Mucosa of gallbladder (tissue), 1 donor: ENCODE results near the gene KCNMB4. TPM values are rescaled to one million over a fixed set of nuclear protein-coding genes. Genes with fewer than 3 reads are reported as not detected.
"Not testable (repeated sequence)": the region's sequence is repeated elsewhere in the genome, so short reads cannot be mapped to it uniquely, and the experiment has no call there.

Source experiments
- DNase-seq: peaks from one replicate; pipeline ENCODE4 v3.0.0-alpha.2; 2020; ENCODE audit warnings: low spot score
- total RNA-seq: library from RNA; stranded (reverse); gene quantifications from one replicate; pipeline ENCODE4 v1.2.1, GENCODE V29; 2021
- donor health status: DM: no; HTN: no; CAD: no.

The KCNMB4 gene
- total RNA-seq, 1 donor from 2014 or later = 3.1 TPM

DNA sequence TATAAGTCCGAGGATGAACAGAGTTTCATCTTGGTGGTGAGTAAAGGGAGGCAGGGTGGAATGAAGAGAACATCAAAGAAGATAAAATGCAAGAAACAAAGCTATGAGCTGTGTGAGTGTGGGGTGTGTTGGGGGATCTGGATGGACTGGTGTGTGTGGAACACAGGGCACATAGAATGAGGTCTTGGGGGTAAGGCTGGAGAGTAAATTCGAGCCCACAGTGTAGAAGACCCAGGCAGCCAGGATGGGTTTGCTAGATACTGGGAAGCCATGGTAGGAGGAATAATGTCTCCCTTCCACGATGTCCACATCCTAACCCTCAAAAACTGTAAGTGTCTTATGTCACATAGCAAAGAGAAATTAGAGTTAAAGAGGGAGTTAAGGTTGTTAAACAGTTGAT, 6.8 kb downstream of the KCNMB4 start:
- no peak for DNase-seq

DNA sequence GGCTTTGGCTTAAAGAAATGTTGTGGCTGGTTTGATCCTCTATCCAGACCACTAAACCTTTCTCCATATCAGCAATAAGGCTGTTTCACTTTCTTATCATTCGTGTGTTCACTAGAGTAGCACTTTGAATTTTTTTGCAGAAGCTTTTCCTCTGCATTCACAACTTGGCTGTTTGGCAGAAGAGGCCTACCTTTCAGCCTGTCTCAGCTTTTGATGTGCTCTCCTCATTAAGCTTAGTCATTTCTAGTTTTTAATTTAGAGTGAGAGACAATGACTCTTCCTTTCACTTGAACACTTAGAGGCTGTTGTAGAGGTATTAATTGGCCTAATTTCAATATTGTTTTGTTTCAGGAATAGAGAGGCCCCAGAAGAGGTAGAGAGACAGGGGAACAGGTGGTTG, 13.8 kb downstream of the KCNMB4 start:
- no peak for DNase-seq

DNA sequence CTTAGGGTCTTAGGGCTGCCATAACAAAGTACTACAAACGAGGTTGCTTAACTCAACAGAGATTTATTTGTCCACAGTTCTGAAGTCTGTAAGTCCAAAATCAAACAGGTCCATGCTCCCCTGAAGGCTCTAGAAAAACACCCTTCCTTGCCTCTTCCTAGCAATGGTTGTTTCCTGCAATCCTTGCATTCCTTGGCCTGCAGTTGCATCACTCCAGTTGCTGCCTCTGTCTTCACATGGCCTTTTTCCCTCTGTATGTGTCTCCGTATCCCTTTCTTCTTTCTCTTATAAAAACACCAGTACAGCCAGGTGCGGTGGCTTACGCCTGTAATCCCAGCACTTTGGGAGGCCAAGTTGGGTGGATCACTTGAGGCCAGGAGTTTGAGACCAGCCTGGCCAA, 17.4 kb downstream of the KCNMB4 start:
- DNase-seq = no peak

DNA sequence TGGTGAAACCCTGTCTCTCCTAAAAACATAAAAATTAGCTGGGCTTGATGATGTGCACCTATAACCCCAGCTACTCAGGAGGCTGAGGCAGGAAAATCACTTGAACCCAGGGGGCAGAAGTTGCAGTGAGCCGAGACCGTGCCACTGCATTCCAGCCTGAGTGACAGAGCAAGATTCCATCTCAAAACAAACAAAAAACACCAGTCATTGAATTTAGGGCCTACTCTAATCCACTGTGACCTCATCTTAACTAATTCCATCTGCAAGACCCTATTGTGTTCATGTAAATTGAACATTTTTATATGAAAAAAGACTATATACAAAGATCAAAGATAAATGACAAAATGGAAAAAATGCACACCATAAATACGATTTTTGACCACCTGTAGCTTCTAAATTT, 17.8 kb downstream of the KCNMB4 start:
- no peak for DNase-seq

DNA sequence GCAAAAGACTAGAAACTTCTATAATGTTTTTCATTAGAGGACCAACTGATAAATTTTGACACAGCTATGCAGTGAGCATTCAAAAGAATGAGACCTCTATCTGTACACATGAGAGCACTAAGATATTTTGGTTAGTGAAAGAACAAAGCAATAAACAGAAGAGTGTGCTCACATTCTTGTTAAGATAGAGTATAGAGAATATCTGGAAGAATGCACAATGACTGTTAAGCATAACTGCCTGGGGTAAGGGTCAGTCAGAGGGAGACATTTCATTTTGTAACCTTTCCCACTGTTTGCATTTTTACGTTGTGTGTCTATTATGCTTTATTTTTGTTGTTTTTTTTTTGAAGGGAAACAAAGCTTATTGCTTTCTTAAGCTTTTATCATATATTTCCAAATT, 20.7 kb downstream of the KCNMB4 start:
- DNase-seq = no peak

DNA sequence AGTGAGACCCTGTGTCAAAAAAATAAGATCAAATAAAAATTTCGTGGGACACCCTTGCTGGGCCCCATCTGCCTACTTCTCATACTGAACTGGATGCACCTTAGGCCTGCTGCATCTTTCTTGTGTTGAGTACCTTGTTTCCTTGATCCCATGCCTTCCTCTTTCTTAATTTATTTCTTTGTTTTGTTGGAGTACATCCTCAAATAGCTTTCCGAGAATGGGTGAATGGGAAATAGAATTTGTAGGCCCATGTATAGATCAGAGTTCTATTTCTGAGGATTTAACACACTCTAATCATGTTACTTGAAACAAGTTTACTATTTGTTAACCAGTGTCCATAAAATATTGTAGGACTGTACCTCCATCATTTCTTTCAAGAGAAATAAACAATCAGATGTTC, 23.6 kb downstream of the KCNMB4 start:
- DNase-seq = no peak

DNA sequence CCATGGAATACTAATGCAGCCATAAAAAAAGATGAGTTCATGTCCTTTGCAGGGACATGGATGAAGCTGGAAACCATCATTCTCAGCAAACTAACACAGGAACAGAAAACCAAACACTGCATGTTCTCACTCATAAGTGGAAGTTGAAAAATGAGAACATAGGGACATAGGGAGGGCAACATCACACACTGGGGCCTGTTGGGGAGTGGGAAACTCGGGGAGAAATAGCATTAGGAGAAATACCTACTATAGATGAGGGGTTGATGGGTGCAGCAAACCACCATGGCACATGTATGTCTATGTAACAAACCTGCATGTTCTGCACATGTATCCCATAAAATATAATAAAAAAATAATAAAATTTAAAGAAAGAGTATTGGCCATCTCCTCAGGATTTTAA, 26.5 kb downstream of the KCNMB4 start:
- DNase-seq = not testable (repeated sequence)

DNA sequence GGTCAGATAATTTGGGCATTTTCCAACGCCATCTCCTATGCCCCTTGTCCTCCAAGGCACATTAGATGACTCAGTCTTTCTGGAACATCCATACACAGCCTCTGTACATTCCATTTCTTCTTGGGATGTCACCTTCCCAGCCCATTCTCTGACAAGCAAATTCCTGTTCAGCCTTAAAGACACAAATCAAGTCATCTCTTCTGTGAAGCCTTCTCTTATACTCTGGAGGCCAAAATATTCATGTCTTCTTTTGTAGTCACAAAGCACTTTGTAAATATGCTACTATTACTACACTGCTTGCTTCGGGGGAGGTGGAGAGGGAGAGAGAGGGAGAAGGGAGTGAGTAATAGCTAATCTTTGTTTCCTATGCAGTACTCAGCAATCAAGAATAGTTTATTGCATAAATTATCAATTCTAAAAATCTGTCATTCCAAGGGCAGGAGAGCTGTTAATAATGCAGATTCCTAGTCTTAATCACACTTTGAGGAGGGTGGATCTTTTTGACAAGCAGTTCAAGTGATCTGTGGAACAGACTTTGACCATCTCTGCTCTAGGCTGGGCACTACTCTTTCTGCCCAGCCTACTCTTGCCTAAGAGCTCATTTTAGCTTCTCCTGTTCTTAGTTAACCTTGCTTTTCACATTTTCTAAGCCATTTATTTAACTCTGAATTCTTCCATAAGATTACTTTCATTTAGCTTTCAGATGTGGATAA, 27.9 kb downstream of the KCNMB4 start:
- DNase-seq = no peak

DNA sequence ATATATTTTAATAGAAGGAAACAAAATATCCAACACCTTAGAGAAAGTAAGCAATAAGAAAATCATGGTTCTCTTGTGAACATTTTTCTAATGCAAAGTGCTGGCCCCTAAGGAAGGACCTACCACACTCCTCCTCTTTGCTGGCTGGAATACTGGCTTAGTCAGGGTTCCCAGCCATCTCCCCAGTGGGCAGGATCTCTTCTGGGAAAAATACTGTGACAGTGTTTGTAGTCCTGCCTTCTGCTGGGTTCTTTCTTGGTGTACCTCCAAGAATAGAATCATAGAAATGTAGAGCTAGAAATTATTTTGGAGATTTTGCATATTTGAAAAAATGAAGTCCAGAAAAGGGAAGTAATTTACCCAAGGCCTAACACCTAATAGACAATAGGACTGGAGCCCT, 31.9 kb downstream of the KCNMB4 start:
- no peak for DNase-seq

DNA sequence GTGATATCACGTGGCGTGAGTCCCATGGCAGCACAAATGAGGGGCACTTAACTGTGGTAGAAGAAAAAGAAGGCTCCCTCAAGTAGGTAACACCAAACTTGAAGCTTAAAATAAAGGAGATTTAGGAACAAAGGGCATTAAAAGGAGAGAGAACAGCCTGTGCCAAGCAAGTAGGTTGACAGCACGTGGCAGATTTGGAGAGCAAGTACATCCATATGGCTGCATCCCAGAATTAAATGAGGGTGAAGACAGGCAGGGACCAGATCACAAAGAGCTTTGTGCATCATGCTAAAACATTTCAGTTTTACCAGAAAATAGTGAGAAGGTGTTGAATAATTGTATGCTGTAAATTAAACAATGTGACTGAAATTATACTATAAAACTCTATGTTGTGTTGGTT, 32.8 kb downstream of the KCNMB4 start:
- no peak for DNase-seq

DNA sequence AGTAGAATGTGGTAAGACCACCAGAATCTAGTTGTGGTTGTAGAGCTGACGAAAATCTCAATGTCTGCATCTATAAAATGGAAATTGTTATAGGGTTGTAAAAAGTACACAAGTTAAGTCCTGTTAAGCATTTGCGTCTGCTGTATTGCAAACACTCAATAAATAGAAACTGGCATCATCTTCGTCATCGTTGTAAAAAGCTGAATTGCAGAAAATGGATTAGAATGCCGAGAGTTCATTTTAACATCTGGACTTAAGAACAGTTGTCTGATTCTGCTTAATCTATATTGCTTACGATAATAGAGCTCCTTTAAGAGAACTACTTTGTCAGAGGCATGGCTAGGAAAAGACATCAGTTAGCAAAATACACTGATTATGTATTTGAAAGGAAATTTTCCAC, 33.2 kb downstream of the KCNMB4 start:
- DNase-seq = no peak

DNA sequence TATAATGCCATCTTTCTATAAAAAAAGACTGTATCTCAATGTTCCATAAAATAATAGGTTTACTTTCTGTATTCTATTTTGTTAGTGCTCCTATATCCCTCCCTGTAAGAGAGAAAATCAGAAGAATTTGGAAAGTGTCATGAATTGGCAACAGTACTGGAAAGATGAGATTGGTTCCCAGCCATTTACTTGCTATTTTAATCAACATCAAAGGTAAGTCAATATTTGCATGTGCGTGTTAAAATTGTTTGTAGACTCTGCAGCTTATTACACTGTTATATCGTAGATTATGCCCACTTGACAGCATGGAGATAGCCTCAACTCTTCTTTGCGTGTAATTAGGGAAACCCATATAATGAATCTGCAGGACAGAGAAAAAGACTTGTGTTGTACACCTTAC, 34.0 kb downstream of the KCNMB4 start:
- DNase-seq = no peak

DNA sequence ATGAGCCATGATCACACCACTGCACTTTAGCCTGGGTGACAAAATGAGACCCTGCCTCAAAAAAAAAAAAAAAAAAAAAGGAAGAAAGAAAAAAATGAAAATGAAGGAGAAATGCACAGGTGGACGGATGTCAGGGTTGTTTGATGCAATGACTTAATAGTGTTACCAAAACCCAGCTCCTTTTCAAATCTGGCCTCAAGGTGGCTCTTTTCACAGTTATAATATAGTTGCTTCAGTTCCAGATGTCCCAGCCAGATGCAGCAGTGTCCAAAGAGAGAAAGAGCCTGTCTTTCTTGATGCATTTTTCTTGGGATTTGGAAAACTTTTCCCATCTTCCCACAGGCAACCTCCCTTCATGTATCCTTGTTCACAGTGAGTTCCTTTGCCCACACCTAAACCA, 36.5 kb downstream of the KCNMB4 start:
- no peak for DNase-seq

DNA sequence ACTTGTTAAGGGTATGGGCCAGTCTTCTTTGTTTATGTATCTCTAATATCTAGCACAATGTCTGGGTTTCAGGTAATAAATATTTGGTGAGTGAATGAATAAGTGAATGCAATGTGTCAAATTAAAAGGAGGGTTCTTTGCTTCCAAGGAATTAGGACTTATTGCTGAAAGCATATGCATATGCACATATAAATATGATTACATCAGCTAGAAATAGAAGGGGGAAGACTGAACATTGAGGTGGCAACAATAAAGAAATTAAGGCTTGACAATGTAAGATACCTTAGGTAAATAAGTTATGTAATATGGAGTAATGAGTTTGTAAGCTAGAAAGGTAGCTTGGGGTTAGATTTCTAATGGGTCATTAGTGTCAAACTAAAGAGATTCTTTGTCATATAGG, 37.7 kb downstream of the KCNMB4 start:
- DNase-seq = no peak

DNA sequence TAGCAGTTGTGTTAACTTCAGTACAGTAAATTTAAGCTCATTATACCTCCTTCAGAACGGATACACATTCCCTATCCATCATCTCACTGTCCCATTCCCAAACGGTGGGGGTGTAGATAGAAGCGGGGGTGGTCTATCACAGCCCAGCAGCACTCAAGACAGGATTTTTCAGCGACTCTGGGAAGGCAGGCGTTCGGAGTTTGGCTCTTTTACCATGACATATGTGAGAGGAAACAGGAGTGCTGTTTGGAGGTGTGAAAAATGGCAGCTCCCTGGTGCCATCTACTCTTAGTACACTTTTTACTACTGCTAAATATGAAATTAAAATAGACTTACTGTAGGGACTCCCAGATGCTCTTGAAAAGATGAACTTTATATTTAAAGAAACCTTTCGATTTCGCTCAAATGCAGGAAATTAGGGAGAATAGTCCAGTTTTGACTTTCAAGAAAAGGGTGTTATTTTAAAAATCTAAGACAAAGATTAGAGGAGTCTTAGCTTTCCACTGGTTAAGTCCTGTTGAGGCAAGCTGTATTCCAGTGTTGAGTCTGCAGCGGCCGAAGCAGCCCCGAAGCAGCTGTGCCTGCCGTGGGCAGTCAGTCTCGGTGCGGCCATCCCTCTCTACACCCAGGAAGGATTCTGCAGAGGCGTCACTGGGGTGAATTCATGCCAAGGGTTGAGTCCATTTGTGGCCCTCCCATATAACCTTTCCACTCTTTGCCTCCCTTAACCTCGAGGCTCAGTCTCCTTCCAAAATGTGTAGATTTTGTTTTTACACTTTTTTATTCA, 42.1 kb downstream of the KCNMB4 start:
- DNase-seq = no peak

DNA sequence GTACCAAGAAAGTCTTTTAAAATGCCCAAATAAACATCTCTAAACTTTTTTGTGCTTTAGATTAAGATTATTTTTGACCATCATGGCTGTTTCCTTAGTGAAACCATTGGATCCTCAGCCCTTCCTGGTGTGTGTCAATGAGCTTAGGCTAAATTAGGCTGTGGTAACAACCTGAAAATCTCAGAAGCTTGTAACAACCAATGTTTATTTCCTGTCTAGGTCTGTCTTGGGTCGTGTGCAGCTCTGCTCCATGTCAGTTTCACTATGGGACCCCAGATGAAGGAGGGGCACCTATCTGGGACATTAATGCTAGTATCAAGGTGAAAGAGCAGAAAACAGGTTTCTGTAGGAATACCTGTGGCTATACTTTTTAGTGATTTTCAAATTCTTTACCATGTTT, 49.9 kb downstream of the KCNMB4 start:
- DNase-seq = no peak

DNA sequence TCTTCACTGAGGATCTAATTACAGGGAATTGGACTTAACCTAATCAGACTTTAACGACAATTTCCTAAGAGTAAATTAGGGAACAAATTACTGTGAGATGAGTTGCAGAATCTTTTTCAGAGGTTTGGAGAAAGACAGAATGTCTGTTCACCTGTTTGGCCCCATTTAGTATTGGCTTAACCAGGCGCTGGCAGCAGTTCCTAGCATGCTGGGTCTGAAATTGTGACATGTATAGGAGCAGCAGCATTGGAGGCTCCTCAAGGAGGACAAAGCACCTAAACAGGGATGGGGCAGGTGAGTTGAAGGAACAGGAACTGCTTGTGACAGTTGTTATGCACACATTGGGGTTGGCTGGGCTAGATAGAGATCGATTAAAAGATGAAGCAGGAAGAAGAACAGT, 51.0 kb downstream of the KCNMB4 start:
- no peak for DNase-seq

DNA sequence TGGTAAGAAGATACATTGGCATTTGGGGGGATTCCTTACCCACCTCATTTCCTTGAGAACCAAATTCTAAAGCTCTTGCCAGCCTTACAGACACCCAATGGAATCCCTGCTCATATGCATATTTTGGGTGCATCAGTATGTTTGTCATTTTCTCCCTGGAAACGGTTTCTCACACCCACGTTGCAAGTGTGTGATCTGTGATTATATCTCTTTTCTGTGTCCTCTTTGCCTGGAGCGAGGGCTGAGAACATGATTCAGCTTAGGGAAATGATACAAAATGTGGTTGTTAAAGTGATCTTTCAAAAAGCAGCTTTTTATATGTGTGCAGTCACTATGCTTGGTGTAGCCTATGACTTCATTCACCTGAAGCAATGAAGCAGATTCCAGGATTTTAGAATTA, 52.0 kb downstream of the KCNMB4 start:
- no peak for DNase-seq

DNA sequence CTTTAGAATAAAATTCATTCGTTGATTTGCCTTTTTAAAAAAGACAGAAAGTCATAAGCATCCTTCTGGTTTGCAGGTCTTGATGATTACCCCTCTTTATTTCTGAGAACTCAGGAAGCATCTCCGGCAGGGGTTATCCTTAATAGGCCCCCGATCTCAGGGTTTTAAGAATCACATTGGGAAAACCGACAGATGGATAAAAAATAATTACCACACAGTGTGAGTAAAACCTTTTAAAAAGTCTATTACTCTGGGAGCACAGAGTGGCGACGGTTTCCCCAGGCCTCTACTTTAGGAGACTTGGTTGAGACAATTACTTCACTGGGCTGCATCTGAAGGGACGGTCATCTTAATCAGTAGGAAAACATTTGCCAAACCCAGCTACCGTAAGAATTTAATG, 56.5 kb downstream of the KCNMB4 start:
- DNase-seq = no peak

DNA sequence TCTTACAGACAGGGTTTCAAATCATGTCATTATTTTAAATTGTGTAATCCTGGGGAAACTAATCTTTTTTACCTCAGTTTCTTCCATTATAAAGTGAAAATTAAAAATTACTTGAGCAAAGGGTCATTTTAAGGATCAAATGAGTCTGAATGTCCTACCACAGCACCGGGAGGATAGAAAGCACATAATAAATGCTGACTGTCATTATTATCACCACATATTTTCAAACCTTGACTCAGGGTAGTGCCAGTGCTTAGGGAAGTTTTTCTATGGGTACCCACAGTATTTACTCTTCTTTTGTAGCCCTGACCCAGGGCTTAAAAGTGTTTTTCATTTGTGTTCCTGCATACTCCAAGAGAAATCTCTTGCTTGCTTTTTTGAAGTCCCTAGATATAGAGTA, 60.5 kb downstream of the KCNMB4 start:
- no peak for DNase-seq

DNA sequence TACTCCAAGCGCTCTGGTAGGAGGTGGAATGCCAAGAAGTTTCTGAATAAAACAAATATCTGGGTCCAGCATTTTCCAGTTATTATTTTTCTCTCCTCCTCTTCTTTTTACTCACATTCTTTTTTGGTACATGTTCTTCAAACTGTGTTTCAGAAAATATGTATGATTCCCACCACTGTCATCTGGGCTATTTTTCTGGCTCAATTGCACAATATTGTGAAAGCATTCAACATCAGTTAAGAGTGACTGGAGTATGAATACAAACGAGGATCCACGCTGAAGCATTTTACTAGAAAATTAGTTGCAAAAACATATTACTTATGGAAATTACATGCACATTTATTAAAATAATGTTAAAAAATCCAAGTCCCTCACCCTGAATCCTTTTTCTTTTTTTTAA, 61.5 kb downstream of the KCNMB4 start:
- DNase-seq = no peak

DNA sequence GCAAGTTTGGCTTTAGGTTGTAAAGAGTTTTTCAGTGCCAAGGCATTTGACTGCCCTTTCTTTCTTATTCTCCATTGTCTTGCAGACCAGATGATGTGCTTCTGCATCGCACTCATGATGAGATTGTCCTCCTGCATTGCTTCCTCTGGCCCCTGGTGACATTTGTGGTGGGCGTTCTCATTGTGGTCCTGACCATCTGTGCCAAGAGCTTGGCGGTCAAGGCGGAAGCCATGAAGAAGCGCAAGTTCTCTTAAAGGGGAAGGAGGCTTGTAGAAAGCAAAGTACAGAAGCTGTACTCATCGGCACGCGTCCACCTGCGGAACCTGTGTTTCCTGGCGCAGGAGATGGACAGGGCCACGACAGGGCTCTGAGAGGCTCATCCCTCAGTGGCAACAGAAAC, 64.3 kb downstream of the KCNMB4 start:
- no peak for DNase-seq

DNA sequence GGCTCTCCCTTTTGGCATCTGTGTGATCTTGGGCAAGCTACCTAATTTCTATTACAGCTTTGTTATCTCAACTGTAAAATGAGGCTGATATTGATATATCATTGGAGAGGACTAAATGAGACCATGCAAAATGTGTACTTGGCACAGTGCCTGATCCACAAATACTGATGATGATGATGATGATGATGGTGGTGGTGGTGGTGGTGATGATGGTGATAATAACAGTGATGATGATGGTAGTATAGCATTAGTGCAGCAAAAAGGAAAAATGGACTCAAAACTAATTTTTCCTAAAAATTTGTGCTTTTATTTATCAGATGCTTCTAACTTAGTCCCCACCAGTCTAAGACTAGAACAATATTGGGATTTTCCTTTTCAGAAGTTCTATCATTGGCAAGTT, 70.7 kb downstream of the KCNMB4 start:
- DNase-seq = no peak
